Activated CD8-positive, alpha-beta memory T cell treated with anti-CD3 and anti-CD28 coated beads, Interleukin-2, amount 50 U/mL, for 1 hour (primary cell): Measurements from ENCODE around the gene PDE4D.
"Not testable (repeated sequence)": the region's sequence is repeated elsewhere in the genome, so short reads cannot be mapped to it uniquely, and the experiment has no call there.

ENCODE experiments used
- DNase-seq: peaks from one replicate; pipeline ENCODE4 v3.0.0-alpha.2; 2020; ENCODE audit errors: extremely low read depth

The PDE4D gene

DNA sequence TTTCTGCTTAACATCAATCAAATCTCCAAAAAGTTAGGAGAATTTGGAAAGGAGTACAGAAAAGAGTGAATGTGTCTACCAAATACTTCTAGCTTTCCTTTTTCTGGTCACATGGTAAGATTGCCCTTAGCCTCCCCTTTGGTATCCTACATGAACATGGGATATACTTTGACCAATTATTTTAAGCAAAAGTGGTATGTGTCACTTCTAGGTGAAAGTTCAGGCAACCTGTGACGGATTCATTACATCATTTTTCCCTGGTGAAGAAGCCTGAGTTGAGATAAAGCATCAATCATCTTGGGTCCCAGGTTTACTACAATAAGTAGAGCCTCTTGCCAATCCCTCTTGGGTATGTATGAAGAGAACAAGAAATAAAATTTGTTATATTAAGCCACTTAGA is 419.2 kb downstream of the PDE4D start:
- no peak for DNase-seq

- no peak for DNase-seq
Observed at GRCh38 chr5:59473611-59474010, 419.9 kb downstream of the PDE4D start.

GRCh38 chr5:59471463-59471862 is 422.1 kb downstream of the PDE4D start:
- no peak for DNase-seq

GRCh38 chr5:59467969-59468368 is 425.6 kb downstream of the PDE4D start:
- DNase-seq, result no peak

- DNase-seq, result no peak
Observed at GRCh38 chr5:59466271-59466670, 427.3 kb downstream of the PDE4D start.

GRCh38 chr5:59464969-59465368 is 428.6 kb downstream of the PDE4D start:
- no peak for DNase-seq

- DNase-seq, result not testable (repeated sequence)
Observed at GRCh38 chr5:59463618-59464166, 429.8 kb downstream of the PDE4D start.

GRCh38 chr5:59462956-59463355 is 430.6 kb downstream of the PDE4D start:
- DNase-seq, result no peak

GRCh38 chr5:59460368-59461153 is 433.0 kb downstream of the PDE4D start:
- no peak for DNase-seq

DNA sequence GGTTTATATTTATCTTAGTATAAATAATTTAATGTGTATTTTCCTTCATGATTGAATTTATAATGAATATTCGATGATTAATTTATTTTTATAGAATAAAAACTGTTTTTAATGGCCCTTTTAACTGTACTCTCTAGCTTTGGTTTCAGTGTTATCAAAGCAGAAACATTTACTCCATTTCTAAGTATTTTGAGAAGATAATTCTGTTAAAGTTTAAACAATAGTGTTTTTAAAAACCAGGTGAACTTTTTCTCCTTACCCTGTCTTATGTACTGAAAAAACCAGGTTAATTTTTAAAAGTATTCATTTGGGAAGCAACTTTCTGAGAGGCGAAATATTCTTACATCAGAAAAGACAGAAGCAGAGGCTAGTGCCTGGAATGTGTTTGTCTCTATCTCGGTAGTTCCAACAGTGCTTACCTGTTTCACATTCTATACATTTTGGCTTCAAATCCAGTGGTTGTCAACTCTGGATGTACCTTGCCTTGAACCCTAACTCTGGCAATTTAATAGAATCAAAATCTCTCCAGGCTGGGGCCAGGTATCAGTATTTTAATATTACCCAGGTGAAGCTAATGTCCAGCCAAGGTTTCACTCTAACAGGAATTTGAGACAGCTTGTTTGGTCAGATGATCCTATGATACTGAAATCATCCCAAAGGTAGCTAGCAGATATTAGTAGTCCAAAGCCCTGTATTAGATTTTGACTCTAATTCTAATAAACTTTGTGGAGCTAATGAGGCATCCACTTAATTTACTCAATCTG is 434.4 kb downstream of the PDE4D start:
- DNase-seq, result no peak

- no peak for DNase-seq
Observed at GRCh38 chr5:59458321-59458720, 435.2 kb downstream of the PDE4D start.

DNA sequence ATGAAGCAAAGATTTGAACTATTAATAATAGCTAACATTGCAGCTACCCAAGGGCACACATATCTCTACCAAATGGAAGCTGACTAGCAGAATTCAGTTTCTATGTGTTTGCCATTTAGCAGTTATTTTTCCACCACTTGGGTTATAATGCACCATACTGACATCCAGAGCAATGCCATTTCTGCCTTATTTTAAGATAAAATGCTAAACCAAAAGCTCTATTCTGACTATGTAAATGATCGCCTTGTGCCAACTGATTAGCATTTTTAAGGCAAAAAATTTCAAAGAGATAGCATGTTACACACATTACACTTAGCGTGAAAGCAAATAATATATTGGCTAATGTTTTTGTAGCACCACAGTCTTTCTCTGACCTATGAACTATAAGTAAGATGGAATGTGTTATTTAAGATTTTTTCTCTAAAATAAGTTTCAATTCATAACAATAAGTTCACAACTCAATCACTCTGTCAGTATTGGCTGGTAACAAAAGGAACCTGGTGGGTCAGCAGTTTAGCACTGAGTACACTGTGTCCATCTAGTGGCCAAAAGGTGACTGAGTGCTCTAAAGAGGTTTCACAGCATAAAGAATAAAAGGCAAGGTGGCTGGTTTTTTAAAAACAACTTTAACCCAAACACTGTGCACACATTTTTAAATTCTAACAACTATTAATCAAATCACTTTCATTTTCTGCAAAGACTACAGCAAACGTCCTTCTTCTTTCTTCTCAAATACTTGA is 443.5 kb downstream of the PDE4D start:
- no peak for DNase-seq

- no peak for DNase-seq
Observed at GRCh38 chr5:59446356-59446755, 447.2 kb downstream of the PDE4D start.

DNA sequence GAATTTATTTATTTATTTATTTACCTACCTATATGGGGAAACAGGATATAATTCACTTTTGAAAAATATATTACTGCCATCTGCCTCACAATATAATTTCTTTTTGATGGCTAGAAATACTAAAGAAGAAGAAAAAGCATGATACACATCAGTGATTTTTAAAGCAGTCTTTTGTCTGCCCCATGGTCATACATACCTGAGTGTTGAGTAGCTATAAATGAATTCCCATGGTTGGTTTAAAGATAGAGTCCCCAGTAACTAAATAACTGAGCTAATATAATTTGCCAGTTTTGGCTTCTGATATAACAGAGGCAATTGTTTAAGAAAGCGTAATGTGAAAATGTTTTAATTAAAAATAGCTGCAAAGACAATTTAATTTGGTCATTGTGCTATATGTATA is 447.8 kb downstream of the PDE4D start:
- DNase-seq, result no peak

DNA sequence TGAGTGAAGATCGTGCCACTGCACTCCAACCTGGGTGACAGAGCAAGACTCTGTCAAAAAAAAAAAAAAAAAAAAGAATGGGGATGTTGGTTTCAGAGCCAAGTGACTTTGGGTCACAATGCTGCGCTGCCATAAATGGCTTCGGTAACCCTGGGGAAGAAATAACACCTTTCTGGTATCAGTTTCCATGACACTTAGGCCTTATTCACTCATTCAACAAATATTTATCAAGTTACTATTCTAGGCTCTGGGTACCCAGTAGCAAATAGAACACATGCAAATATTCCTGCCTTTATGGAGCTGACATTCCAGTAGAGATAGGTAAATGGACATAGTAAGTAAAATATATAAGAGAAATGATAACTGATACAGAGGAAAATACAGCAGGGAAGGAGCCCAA is 454.2 kb downstream of the PDE4D start:
- no peak for DNase-seq

GRCh38 chr5:59437176-59437575 is 456.4 kb downstream of the PDE4D start:
- DNase-seq, result no peak

GRCh38 chr5:59436364-59437148 is 457.0 kb downstream of the PDE4D start:
- DNase-seq, result no peak

GRCh38 chr5:59433174-59433573 is 460.4 kb downstream of the PDE4D start:
- no peak for DNase-seq

DNA sequence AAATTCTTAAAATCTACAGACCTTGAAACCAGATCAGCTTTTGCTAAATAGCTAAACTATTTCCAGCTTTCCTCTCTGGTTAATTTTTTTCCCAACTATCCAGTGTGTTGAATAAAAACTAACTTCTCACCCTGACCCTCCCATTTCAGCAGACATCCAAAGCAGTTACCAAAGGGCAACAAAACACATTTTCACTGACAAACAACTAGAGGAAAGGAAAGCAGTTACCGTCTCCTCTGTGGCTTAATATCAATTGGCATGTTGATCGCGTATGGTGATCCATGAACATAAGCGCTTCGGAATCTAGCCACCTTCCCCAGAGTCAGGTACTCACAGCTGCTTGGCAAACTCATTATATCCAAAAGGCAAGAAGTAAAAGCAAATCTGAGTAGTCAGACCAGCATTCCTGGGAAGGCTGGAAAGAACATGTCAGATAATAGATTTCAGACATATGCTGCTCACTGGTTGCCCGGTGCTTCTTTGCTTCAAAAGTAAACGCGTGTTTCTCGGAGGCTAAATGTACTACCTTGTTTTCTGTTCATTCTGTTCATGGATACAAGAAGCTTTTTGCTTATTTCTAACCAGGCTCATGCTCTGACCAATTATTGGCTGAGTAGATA is 463.4 kb downstream of the PDE4D start:
- DNase-seq, result no peak

- no peak for DNase-seq
Observed at GRCh38 chr5:59428391-59428790, 465.1 kb downstream of the PDE4D start.

DNA sequence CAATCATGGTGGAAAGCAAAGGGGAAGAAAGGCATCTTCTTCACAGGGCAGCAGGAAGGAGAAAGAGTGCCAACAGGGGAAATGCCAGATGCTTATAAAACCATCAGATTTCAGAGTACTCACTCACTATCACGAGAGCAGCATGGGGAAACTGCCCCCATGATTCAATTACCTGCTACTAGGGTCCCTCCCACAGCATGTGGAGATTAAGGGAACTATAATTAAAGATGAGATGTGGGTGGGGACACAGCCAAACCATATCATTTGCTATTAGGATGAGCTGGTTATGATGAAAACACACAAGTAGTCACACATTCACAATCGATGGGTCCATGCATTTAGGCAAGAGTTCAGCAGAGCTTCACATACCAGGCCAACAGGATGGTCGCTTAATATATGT is 469.0 kb downstream of the PDE4D start:
- DNase-seq, result no peak
